VCaP (cell line): ENCODE measurements around the gene BCKDK.
"Not testable (repeated sequence)": the region's sequence is repeated elsewhere in the genome, so short reads cannot be mapped to it uniquely, and the experiment has no call there.

Experiments
- H3K27ac ChIP-seq: fragments of 450-650 bp; 2 replicates; pipeline ENCODE4 v1.5.1; 2017
- CTCF ChIP-seq: fragments of 450-650 bp; conservative IDR thresholded peaks from 2 replicates; pipeline ENCODE4 v1.5.1; 2017; ENCODE audit warnings: mild to moderate bottlenecking, moderate library complexity

Gene BCKDK

GRCh38 chr16:31131841-31132271 is 23.7 kb downstream of the BCKDK start:
- peak overlapping the region; percentile 73 for H3K27ac ChIP-seq
- no peak for TF ChIP-seq CTCF

- no peak overlapping the region for H3K27ac ChIP-seq
- TF ChIP-seq CTCF, result no peak
Measured at GRCh38 chr16:31132303-31132979, 24.3 kb downstream of the BCKDK start.

GRCh38 chr16:31133046-31133501 is 24.9 kb downstream of the BCKDK start:
- no peak for TF ChIP-seq CTCF
- no peak overlapping the region for H3K27ac ChIP-seq

GRCh38 chr16:31134091-31134571 is 25.9 kb downstream of the BCKDK start:
- H3K27ac ChIP-seq, result peak overlapping the region; percentile 74; the same call in 1 of the 2 replicates
- TF ChIP-seq CTCF, result no peak

- TF ChIP-seq CTCF, result no peak; the same call in 1 of the 2 replicates
- H3K27ac ChIP-seq, result peak overlapping the region; percentile 74
Measured at GRCh38 chr16:31134625-31135534, 26.7 kb downstream of the BCKDK start.

GRCh38 chr16:31135535-31136286 is 27.5 kb downstream of the BCKDK start, which contains the start of gene PRSS8:
TSS of gene PRSS8 (minus strand) at chr16:31135727. CDS start at chr16:31135498, 229 bp downstream.
- TF ChIP-seq CTCF, result no peak
- peak within 1 kb of the TSS; percentile 74 for H3K27ac ChIP-seq

GRCh38 chr16:31136287-31136662 is 28.1 kb downstream of the BCKDK start:
- no peak overlapping the region; the same call in 1 of the 2 replicates for H3K27ac ChIP-seq
- TF ChIP-seq CTCF, result no peak

GRCh38 chr16:31136822-31137499 is 28.8 kb downstream of the BCKDK start:
- H3K27ac ChIP-seq, result not testable (repeated sequence)
